Keratinocyte (primary cell): ENCODE measurements around the gene TAF11L13. TPM values are rescaled to one million over a fixed set of nuclear protein-coding genes. Genes with fewer than 3 reads are reported as not detected.

Experiments used
- DNase-seq: peaks from one replicate; pipeline ENCODE4 v3.0.0-alpha.2; 2011; ENCODE audit warnings: low read depth, missing footprints, low spot score
- FAIRE-seq: peaks from 2 replicates; lab custom pipeline; 2011; peaks lifted over from hg19 to GRCh38; lab: Jason Lieb, UNC
- H2AFZ ChIP-seq: 2 replicates; pipeline ENCODE4 v1.6.0; 2012; ENCODE audit warnings: low read length, control low read depth, inconsistent platforms; ENCODE audit not compliant: control insufficient read depth
- H3K27ac ChIP-seq: 2 replicates; pipeline ENCODE4 v1.5.1; 2011; ENCODE audit warnings: low read length; ENCODE audit not compliant: control insufficient read depth, insufficient read depth
- H3K27me3 ChIP-seq: 3 replicates; pipeline ENCODE4 v1.6.0; 2011; ENCODE audit warnings: low read length; ENCODE audit not compliant: control insufficient read depth, insufficient read depth; ENCODE audit errors: extremely low read depth
- H3K36me3 ChIP-seq, 2 experiments: 2 replicates in 1 of 2; 3 replicates in 1 of 2; pipeline ENCODE4 v1.5.1; 2011; ENCODE audit warnings: low read length in 2 of 2, mild to moderate bottlenecking in 1 of 2; ENCODE audit not compliant: control insufficient read depth in 2 of 2, insufficient read depth in 2 of 2; ENCODE audit errors: extremely low read depth in 1 of 2
- H3K4me1 ChIP-seq: 3 replicates; pipeline ENCODE4 v1.5.1; 2011; ENCODE audit warnings: low read length; ENCODE audit not compliant: control insufficient read depth, insufficient read depth; ENCODE audit errors: extremely low read depth
- H3K4me2 ChIP-seq: 3 replicates; pipeline ENCODE4 v1.6.0; 2011; ENCODE audit warnings: low read depth, low read length; ENCODE audit not compliant: control insufficient read depth, insufficient read depth; ENCODE audit errors: extremely low read depth
- H3K4me3 ChIP-seq, 3 experiments: fragments of 200-600 bp in 1 of 3; sonication (generic) in 1 of 3; 2 replicates in 2 of 3; 3 replicates in 1 of 3; pipeline ENCODE4 v1.5.1; 2011 to 2016; ENCODE audit warnings: low read length in 3 of 3, mild to moderate bottlenecking in 3 of 3, control low read depth in 2 of 3, inconsistent platforms in 1 of 3, low read depth in 1 of 3, mixed read lengths in 1 of 3, mixed run types in 1 of 3, moderate library complexity in 1 of 3; ENCODE audit not compliant: control insufficient read depth in 2 of 3, insufficient read depth in 2 of 3; ENCODE audit errors: extremely low read depth in 1 of 3
- H3K79me2 ChIP-seq: 2 replicates; pipeline ENCODE4 v1.6.0; 2012; ENCODE audit warnings: low read length; ENCODE audit not compliant: control insufficient read depth, insufficient read depth
- H3K9ac ChIP-seq: 3 replicates; pipeline ENCODE4 v1.6.0; 2011; ENCODE audit warnings: low read length; ENCODE audit not compliant: control insufficient read depth, insufficient read depth; ENCODE audit errors: extremely low read depth
- H3K9me1 ChIP-seq: 3 replicates; pipeline ENCODE4 v1.6.0; 2011; ENCODE audit warnings: low read length; ENCODE audit not compliant: control insufficient read depth, insufficient read depth; ENCODE audit errors: extremely low read depth
- H3K9me3 ChIP-seq: 2 replicates; pipeline ENCODE4 v1.5.1; 2012; ENCODE audit warnings: low read depth, low read length; ENCODE audit not compliant: control insufficient read depth
- H4K20me1 ChIP-seq: 3 replicates; pipeline ENCODE4 v1.6.0; 2011; ENCODE audit warnings: low read length; ENCODE audit not compliant: control insufficient read depth, insufficient read depth; ENCODE audit errors: extremely low read depth
- CTCF ChIP-seq, 3 experiments: IDR thresholded peaks in 1 of 3; conservative IDR thresholded peaks in 1 of 3; optimal IDR thresholded peaks in 1 of 3; 2 replicates in 2 of 3; 3 replicates in 1 of 3; pipeline versions ENCODE3 to v1.5.1; 2011; ENCODE audit warnings: low read length in 3 of 3, mild to moderate bottlenecking in 3 of 3, moderate library complexity in 2 of 3, control low read depth in 1 of 3, inconsistent platforms in 1 of 3; ENCODE audit not compliant: insufficient read depth in 2 of 3; ENCODE audit errors: extremely low read depth in 1 of 3
- EZH2 ChIP-seq: IDR thresholded peaks from one replicate; pipeline ENCODE4 v1.6.1; 2012; ENCODE audit warnings: inconsistent platforms, mild to moderate bottlenecking, low read length, moderate library complexity
- dilution Hi-C: fragments of 300-500 bp; cut with MboI; formaldehyde crosslinking; loops from one replicate; pipeline ENCODE4 v1.7.0; 2020; ENCODE audit warnings: low sequenced_read_pairs; ENCODE audit not compliant: extremely low pct_ligation_motif_present
- polyA plus RNA-seq, 5 experiments: library from polyadenylated mRNA; depleted of rRNA in 3 of 5; stranded (reverse) in 3 of 5; stranded (forward) in 1 of 5; unstranded in 1 of 5; fragments of >200 nt; gene quantifications; 1 replicate in 1 of 5; 2 replicates in 3 of 5; 3 replicates in 1 of 5; pipeline versions ENCODE4 v1.2.1 to v1.2.3, GENCODE V29; 2011 to 2012; ENCODE audit warnings: missing spikeins in 2 of 5, low read depth in 1 of 5, low replicate concordance in 1 of 5

Gene TAF11L13
- polyA plus RNA-seq, 1 donor (not counting 4 experiments of a cell fraction or from before 2014, with no cell fraction given): not detected

GRCh38 chr5:17665836-17666235 lies 33.9 kb downstream of the TAF11L13 start:
- DNase-seq (no peak), FAIRE-seq (no peak)
- H3K4me1 ChIP-seq: no peaks in the 10 kb centered on the region
- no peak overlapping the region for H3K27ac ChIP-seq
- H3K4me3 ChIP-seq: no peak overlapping the region
- no peaks in the 10 kb centered on the region for H3K36me3 ChIP-seq
- no peaks in the 10 kb centered on the region for H3K9me3 ChIP-seq
- dilution Hi-C loops: no loop called here
- H3K79me2 ChIP-seq: no peaks in the 10 kb centered on the region
- H4K20me1 ChIP-seq: no peaks in the 10 kb centered on the region
- no peak overlapping the region for H3K4me2 ChIP-seq
- H2AFZ ChIP-seq: no peak overlapping the region
- TF ChIP-seq EZH2: no peak
- TF ChIP-seq CTCF (optimal IDR thresholded peaks at IDR 0.05 in 1 of 3, IDR thresholded peaks at IDR 0.05 in 1 of 3, conservative IDR thresholded peaks at IDR 0.05 in 1 of 3; ENCODE audit: extremely low read depth in 1 of 3, insufficient read depth in 2 of 3, low read length in 3 of 3): no peak
- H3K27me3 ChIP-seq: no peaks in the 10 kb centered on the region
- no peaks in the 10 kb centered on the region for H3K9me1 ChIP-seq
- H3K9ac ChIP-seq: no peak overlapping the region

- Histone ChIP-seq H3K27ac (no peak overlapping the region), H3K36me3 (no peaks in the 10 kb centered on the region), H3K9ac (no peak overlapping the region), H4K20me1 (no peaks in the 10 kb centered on the region), H2AFZ (no peak overlapping the region), H3K4me1 (no peaks in the 10 kb centered on the region), H3K9me3 (peaks cover 2% of the 10 kb centered on the region), H3K4me3 (no peak overlapping the region), H3K4me2 (no peak overlapping the region), H3K79me2 (no peaks in the 10 kb centered on the region), H3K9me1 (no peaks in the 10 kb centered on the region), H3K27me3 (no peaks in the 10 kb centered on the region)
- FAIRE-seq (no peak), DNase-seq (no peak)
- dilution Hi-C loops: no loop called here
- TF ChIP-seq CTCF (optimal IDR thresholded peaks at IDR 0.05 in 1 of 3, IDR thresholded peaks at IDR 0.05 in 1 of 3, conservative IDR thresholded peaks at IDR 0.05 in 1 of 3; ENCODE audit: extremely low read depth in 1 of 3, insufficient read depth in 2 of 3, low read length in 3 of 3) (no peak), EZH2 (no peak)
These were observed 34.9 kb downstream of the TAF11L13 start for GRCh38 chr5:17666726-17667235.
